GM21529 (cell line): ENCODE data around the gene ENKD1.

Source experiments
- ATAC-seq: cut with Tn5 transposase; IDR thresholded peaks from one replicate; pipeline ENCODE4 v1.9.1; 2021; ENCODE audit not compliant: unreplicated experiment

Gene ENKD1

GRCh38 chr16:67651847-67652246, 14.7 kb downstream of the ENKD1 start:
- no peak for ATAC-seq

DNA sequence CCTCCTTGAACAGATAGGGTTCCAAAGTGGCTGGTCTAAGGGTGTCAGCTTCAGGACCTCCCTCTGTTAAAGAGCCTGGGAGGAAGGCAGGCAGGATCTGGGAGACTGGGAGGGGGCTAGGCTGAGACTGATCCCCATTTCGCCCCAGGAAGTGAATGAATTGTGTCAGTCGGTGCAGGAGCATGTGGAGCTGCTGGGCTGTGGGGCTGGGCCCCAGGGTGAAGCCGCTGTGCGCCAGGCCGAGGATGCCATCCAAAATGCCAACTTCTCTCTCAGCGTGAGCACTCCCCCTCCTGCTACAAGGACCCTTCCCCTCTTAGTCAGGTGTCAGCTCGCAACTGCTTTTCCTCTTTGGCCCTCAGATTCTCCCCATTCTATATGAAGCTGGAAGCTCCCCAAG, 15.5 kb downstream of the ENKD1 start:
- ATAC-seq = no peak

DNA sequence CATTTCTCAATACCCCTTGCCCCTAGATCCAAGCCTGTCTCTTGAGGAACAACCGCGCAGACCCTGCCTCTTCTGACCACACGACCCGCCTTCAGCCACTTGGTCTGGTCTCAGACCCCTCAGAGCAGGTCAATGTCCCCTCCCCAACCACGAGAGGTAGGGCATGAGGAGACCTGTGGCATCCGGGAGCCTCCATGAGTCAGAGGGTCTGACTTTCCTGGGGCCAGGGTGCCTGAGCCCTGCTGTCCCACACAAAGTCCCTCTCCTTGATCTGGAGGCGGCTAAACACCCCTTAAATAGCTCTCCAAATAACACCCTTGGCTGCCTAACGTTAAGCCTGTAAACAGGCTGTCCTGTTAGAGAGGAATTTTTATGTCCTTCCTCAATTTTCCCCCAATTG, 16.5 kb downstream of the ENKD1 start:
- no peak for ATAC-seq

DNA sequence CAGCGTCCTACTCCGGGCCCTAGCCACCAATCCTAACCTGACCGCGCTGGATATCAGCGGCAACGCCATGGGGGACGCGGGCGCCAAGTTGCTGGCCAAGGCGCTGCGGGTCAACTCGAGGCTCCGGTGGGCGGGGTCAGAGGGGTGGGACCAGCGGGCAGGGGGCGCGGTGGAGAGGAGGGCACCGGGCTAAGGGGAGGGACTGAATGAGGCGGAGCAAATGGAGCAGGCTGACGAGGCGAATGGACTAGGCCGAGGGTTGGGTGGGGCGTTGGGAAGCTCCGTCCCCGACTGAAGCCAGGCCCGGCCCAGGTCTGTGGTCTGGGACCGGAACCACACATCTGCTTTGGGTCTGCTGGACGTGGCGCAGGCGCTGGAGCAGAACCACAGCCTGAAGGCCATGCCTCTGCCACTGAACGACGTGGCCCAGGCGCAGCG, 17.0 kb downstream of the ENKD1 start:
- ATAC-seq = no peak

DNA sequence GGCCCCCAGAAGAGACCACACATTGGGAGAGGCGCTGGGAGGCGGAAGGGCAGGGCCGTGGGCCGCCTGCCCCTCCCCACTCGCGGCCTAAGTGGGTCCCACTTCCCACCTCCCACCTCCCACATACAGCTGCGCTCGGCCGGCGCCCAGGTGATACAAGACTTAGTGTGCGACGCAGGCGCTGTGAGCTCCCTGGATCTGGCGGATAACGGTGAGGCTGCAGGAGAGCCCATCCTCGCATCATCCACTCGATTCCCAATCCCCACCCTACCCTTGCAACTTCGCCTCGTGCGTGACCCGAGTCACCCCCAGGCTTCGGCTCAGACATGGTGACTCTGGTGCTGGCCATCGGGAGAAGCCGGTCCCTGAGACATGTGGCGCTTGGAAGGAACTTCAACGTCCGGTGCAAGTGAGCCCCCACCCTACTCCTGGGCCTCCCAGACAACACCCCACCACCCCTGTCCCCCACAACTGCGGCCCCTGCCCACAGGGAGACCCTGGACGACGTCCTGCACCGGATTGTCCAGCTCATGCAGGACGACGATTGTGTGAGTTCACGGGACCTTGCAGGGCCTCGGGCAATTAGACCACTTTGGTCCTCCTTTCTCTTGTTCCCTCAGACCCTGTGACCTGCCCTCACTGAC, 17.7 kb downstream of the ENKD1 start:
- ATAC-seq = no peak

GRCh38 chr16:67648088-67648763, 18.3 kb downstream of the ENKD1 start:
- no peak for ATAC-seq

- ATAC-seq = no peak
These were observed 18.9 kb downstream of the ENKD1 start for GRCh38 chr16:67647681-67648080.

DNA sequence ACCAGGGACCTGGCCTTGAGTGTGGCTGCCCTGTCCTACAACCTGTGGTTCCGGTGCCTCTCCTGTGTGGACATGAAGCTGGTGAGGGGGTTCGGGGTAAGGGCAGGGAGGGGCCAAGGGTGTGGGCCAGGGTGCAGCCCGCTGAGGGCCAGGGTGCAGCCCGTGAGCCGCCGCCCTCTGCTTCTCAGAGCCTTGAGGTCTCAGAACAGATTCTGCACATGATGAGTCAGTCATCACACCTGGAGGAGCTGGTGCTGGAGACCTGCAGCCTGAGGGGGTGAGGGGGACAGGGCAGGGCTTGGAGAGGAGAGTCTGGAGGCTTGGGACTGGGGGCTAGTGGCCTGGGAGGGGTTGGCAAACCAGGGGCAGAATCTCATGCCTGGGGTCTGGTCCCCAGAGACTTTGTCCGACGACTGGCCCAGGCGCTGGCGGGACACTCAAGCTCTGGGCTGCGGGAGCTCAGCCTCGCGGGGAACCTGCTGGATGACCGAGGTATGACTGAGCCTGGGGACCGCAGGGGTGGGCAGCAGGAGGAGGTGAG, 19.4 kb downstream of the ENKD1 start:
- ATAC-seq = no peak

GRCh38 chr16:67645397-67646121, 21.0 kb downstream of the ENKD1 start:
- no peak for ATAC-seq

DNA sequence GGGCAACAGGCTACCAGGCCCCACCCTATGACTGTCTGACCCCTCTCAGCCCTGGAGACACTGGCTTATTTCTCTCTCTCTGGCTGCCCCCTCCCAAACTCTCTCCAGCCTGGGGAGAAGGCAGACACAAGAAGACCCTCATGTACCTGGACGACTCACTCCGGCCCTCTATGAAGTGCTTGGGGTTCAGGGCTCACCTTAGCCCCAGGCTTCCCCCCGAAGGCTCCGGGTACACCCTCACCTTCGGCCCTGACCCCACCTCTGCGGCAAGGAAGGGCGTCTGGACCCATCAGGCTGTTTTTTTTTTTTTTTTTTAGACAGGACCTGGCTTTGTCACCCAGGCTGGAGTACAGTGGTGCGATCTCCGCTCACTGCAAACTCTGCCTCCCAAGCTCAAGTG, 22.5 kb downstream of the ENKD1 start:
- ATAC-seq = no peak

GRCh38 chr16:67641779-67642708, 24.5 kb downstream of the ENKD1 start:
- ATAC-seq = no peak

DNA sequence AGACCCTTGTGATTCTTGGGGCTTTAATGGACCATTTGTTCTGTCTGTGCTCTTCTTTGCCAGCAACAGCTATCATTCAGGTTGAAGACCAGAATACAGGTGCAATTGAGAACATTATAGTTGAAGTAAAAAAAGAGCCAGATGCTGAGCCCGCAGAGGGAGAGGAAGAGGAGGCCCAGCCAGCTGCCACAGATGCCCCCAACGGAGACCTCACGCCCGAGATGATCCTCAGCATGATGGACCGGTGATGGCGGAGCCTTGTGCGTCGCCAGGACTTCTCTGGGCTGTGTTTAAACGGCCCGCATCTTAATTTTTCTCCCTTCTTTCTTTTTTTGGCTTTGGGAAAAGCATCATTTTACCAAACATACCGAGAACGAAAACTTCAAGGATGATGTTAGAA, 28.9 kb downstream of the ENKD1 start:
- no peak for ATAC-seq

GRCh38 chr16:67636713-67637112, 29.8 kb downstream of the ENKD1 start:
- ATAC-seq = no peak

DNA sequence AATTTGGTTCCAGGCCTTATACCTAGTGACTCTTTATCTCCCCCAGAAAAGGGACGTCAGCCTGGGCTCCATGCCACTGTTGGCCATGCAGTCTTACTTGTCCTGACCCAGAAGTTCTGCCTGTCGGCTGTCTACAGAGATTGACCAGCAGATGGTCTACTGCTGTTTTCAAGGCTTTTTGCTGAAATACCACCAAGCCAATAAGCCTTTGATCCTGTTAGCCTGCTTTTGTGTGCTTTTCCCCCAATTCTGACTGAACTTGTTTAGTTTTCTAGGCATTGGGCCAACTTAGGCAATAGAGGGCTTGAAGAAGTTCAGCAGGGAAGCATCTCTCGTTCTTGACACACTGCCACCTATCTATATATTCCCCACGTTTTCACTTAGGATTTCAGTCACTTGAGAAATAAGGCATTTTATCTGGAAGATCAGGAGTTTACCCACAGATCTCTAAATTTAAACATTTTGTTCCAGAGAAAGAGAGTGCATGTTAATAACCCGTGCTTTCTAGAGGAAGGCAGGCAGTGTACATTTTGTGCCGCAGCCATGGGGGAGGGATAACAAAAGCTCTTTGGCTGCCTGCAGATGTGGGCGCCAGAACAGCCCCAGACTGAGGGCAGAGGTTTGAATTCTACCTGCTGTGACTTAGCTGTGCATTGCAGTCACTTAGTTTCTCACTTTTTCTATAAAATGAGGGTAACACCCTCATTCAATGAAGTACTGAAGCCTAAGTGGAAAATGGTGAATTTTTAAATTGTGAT, 34.0 kb downstream of the ENKD1 start:
- ATAC-seq = no peak

- ATAC-seq = no peak
These were observed 38.3 kb downstream of the ENKD1 start for GRCh38 chr16:67628216-67628615.

- ATAC-seq = no peak
These were observed 52.7 kb downstream of the ENKD1 start for GRCh38 chr16:67613808-67614207.
